Ovary (tissue), 3 donors: ENCODE measurements around the gene FOXRED2.

Experiments used
- CTCF ChIP-seq, 3 donors: fragments of 450-650 bp in 2 of 3; fragments of 200-600 bp in 1 of 3; IDR thresholded peaks; one replicate each; pipeline versions ENCODE4 v1.5.1 to v1.8.0; 2016 to 2022; ENCODE audit warnings: antibody characterized with exemption in 3 of 3, mild to moderate bottlenecking in 1 of 3
- EP300 ChIP-seq: sonication (generic); formaldehyde crosslinking; IDR thresholded peaks from one replicate; pipeline ENCODE4 v1.6.1; 2017; ENCODE audit warnings: antibody characterized with exemption
- POLR2A ChIP-seq: fragments of 450-650 bp; IDR thresholded peaks from one replicate; pipeline ENCODE4 v1.6.1; 2017; ENCODE audit warnings: antibody characterized with exemption, mild to moderate bottlenecking, moderate library complexity
- donor health status: DM: no; HTN: no; CAD: no.

- TF ChIP-seq CTCF (IDR thresholded peaks at IDR 0.05), result peak in 2 of 3 donors; percentile 15 to 21
- TF ChIP-seq POLR2A, result peak; percentile 65
- peak; percentile 51 for TF ChIP-seq EP300
Observed at GRCh38 chr22:36454916-36455570, 51.8 kb downstream of the FOXRED2 start.
